Activated T-cell treated with anti-CD3 and anti-CD28 coated beads for 4 hours (primary cell): ENCODE measurements around the gene BSPRY.
"Not testable (repeated sequence)": the region's sequence is repeated elsewhere in the genome, so short reads cannot be mapped to it uniquely, and the experiment has no call there.

Experiments
- DNase-seq: peaks from one replicate; pipeline ENCODE4 v3.0.0-alpha.2; 2020

Gene BSPRY

GRCh38 chr9:113397203-113397631 is 47.9 kb downstream of the BSPRY start:
- DNase-seq = no peak

GRCh38 chr9:113398796-113399195 is 49.5 kb downstream of the BSPRY start:
- DNase-seq = no peak

- DNase-seq = no peak
Observed at GRCh38 chr9:113399646-113400200, 50.4 kb downstream of the BSPRY start.

- DNase-seq = peak; percentile 99
Observed at GRCh38 chr9:113401027-113401792, 51.9 kb downstream of the BSPRY start, which contains the start of gene ALAD. Gene ALAD (minus strand): TSS chr9:113401284. CDS start chr9:113393559, 7,725 bp downstream.

GRCh38 chr9:113403646-113404045 is 54.3 kb downstream of the BSPRY start:
- DNase-seq = no peak

GRCh38 chr9:113406353-113406752 is 57.0 kb downstream of the BSPRY start:
- not testable (repeated sequence) for DNase-seq

GRCh38 chr9:113406873-113407511 is 57.7 kb downstream of the BSPRY start:
- peak; percentile 36 for DNase-seq

GRCh38 chr9:113409481-113409880 is 60.1 kb downstream of the BSPRY start:
- no peak for DNase-seq

GRCh38 chr9:113409883-113410206 is 60.5 kb downstream of the BSPRY start:
- no peak for DNase-seq

- DNase-seq = peak; percentile 91
Observed at GRCh38 chr9:113410207-113410864, 61.0 kb downstream of the BSPRY start, which contains the start of the genes C9orf43 and POLE3. Gene C9orf43 (plus strand): TSS chr9:113410747. CDS start chr9:113413494, 2,747 bp downstream. Gene POLE3 (minus strand): TSS chr9:113410675. CDS start chr9:113410293, 382 bp downstream.

- DNase-seq = no peak
Observed at GRCh38 chr9:113416149-113416721, 66.9 kb downstream of the BSPRY start.

GRCh38 chr9:113417370-113417769 is 68.0 kb downstream of the BSPRY start:
- DNase-seq = no peak
